Hepatocyte (in vitro differentiated cells): ENCODE measurements around the gene ATP2B3.

Experiments
- CTCF ChIP-seq: fragments of 200-600 bp; sonication (generic); IDR thresholded peaks from 2 replicates; pipeline ENCODE4 v1.5.1; 2016; ENCODE audit warnings: antibody characterized with exemption, mild to moderate bottlenecking; ENCODE audit not compliant: poor library complexity
- EZH2 ChIP-seq: fragments of 200-600 bp; sonication (generic); IDR thresholded peaks from 2 replicates; pipeline ENCODE4 v1.6.1; 2016; ENCODE audit warnings: antibody characterized with exemption, mild to moderate bottlenecking, borderline replicate concordance

- TF ChIP-seq CTCF (no peak), EZH2 (no peak)
Observed at GRCh38 chrX:153516073-153516472, 1.4 kb upstream of the ATP2B3 start.
